Measurements from ENCODE around the gene LRBA.
"Not testable (repeated sequence)": the region's sequence is repeated elsewhere in the genome, so short reads cannot be mapped to it uniquely, and the experiment has no call there.

Gene LRBA

DNA sequence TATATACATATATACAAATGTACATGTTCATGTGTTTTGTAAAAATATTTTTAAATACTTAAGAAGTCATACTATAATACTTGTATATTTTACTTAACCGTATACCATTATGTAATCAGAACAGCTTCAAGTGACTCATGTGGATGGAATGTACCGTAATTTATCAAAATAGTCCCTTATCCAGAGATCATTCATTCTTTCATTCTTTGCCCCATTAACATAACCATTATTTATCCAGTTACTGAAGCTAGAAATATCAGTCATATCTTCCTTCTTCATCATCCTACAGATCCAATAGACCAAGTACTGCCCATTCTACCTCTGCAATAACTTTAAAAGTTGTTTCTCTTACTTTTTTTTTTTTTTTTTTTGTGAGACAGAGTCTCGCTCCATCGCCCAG is 268.9 kb downstream of the LRBA start:
- H3K27ac ChIP-seq (ENCODE audit: low read length) = no peak overlapping the region
- no peak overlapping the region for H3K4me3 ChIP-seq (ENCODE audit: low read length in 2 of 2)
- H3K9me3 ChIP-seq (ENCODE audit: control insufficient read depth in 2 of 2, low read length in 2 of 2) = no peaks in the 10 kb centered on the region
- no peak overlapping the region for H3K9ac ChIP-seq (ENCODE audit: low read length in 2 of 2)
- no peaks in the 10 kb centered on the region for H3K36me3 ChIP-seq (ENCODE audit: control insufficient read depth in 2 of 2, insufficient read depth in 2 of 2, low read length in 2 of 2)
- H3K27me3 ChIP-seq (ENCODE audit: control insufficient read depth in 1 of 2, insufficient read depth in 2 of 2, low read length in 2 of 2) = no peaks in the 10 kb centered on the region
- H3K4me1 ChIP-seq (ENCODE audit: control insufficient read depth, insufficient read depth, low read length) = no peaks in the 10 kb centered on the region

DNA sequence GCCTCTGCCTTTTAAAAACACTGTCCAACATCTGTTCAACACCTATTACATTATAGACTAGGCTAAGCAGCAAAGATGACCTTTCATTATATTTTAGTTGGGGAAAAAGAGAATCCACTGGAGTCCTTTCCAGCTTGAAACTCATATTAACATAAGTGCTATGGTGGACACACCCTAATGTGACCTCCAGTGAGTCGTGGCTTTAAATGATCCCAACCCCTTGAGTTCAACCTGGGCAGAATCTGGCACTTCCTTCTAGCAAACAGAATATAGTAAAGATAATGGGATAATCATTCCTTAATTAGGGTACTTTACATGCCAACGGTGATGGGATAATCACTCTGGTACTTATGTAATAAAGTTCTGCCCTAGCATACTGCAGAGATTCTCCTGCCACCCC is 270.5 kb downstream of the LRBA start:
- no peaks in the 10 kb centered on the region for H3K9me3 ChIP-seq (ENCODE audit: control insufficient read depth in 2 of 2, low read length in 2 of 2)
- no peaks in the 10 kb centered on the region for H3K36me3 ChIP-seq (ENCODE audit: control insufficient read depth in 2 of 2, insufficient read depth in 2 of 2, low read length in 2 of 2)
- no peak overlapping the region for H3K9ac ChIP-seq (ENCODE audit: low read length in 2 of 2)
- no peak overlapping the region for H3K27ac ChIP-seq (ENCODE audit: low read length)
- no peaks in the 10 kb centered on the region for H3K4me1 ChIP-seq (ENCODE audit: control insufficient read depth, insufficient read depth, low read length)
- H3K4me3 ChIP-seq (ENCODE audit: low read length in 2 of 2) = no peak overlapping the region
- H3K27me3 ChIP-seq (ENCODE audit: control insufficient read depth in 1 of 2, insufficient read depth in 2 of 2, low read length in 2 of 2) = no peaks in the 10 kb centered on the region

DNA sequence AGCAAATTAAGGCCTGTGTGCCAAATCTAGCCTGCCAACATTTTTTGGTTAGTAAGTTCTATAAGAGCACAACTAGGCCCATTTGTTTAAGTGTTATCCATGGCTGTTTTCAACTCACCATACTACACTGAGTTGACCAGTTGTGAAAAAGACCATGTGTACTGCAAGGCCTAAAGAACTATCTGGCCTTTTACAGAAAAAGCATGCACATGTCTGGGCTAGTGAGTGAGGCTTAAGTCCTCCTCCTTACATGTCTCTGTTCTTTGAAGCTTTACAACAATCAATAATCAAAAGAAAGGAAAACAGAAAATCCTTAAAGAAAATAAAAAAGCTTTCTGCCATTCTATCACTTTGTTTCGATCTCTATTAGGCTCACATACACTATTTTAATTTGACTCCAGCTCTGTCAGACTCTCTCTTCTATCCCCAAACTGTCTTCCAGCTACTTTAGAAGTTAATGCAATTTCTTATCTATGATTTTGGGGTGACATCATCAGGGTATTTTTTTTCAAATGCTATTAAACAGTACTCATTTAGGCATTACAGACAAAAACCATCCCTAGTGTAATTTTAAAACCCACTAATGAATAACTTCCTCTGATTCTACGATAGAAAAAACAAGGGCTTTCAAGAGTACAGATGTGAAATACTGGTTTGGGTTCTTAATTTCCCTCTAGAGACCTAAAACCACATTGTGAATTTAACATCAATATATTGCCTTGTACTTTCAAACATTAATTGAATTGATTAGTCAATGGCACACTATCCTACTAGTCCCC is 271.3 kb downstream of the LRBA start:
- no peak overlapping the region for H3K9ac ChIP-seq (ENCODE audit: low read length in 2 of 2)
- no peak overlapping the region for H3K4me3 ChIP-seq (ENCODE audit: low read length in 2 of 2)
- no peaks in the 10 kb centered on the region for H3K9me3 ChIP-seq (ENCODE audit: control insufficient read depth in 2 of 2, low read length in 2 of 2)
- H3K27ac ChIP-seq (ENCODE audit: low read length) = no peak overlapping the region
- H3K36me3 ChIP-seq (ENCODE audit: control insufficient read depth in 2 of 2, insufficient read depth in 2 of 2, low read length in 2 of 2) = no peaks in the 10 kb centered on the region
- no peaks in the 10 kb centered on the region for H3K27me3 ChIP-seq (ENCODE audit: control insufficient read depth in 1 of 2, insufficient read depth in 2 of 2, low read length in 2 of 2)
- H3K4me1 ChIP-seq (ENCODE audit: control insufficient read depth, insufficient read depth, low read length) = no peaks in the 10 kb centered on the region

DNA sequence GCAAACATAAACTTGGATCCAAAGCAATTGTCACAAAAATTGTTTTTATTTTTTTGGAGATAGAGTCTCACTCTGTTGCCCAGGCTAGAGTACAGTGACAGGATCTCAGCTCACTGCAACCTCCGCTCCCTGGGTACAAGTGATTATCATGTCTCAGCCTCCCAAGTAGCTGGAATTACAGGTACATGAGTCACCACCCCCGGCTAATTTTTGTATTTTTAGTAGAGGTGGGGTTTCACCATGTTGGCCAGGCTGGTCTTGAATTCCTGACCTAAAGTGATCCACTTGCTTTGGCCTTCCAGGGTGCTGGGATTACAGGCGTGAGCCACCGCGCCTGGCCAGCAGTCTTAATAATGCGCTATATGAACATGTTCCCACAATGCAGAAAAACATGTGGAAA is 272.2 kb downstream of the LRBA start:
- not testable (repeated sequence) for H3K36me3 ChIP-seq (ENCODE audit: control insufficient read depth in 2 of 2, insufficient read depth in 2 of 2, low read length in 2 of 2); H3K4me3 ChIP-seq (ENCODE audit: low read length in 2 of 2); H3K4me1 ChIP-seq (ENCODE audit: control insufficient read depth, insufficient read depth, low read length); H3K27ac ChIP-seq (ENCODE audit: low read length); H3K9ac ChIP-seq (ENCODE audit: low read length in 2 of 2); H3K9me3 ChIP-seq (ENCODE audit: control insufficient read depth in 2 of 2, low read length in 2 of 2); H3K27me3 ChIP-seq (ENCODE audit: control insufficient read depth in 1 of 2, insufficient read depth in 2 of 2, low read length in 2 of 2)

DNA sequence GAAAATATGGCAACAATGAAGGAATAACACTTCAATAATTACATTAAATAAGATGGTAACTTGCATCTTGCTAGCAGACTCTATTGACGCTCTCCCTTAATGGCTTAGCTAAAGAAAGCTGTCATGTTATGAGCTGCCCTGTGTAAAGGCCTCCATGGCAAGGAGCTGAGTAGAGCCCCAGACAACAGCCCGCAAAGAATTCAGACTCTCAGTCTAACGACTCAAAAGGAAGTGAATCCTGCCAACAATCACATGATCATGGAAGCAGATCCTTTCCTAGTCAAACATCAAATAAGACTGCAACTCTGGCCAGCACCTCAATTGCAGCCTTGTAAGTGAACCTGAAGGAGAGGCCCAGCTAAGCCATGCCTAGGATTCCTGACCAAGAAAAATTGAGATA is 275.5 kb downstream of the LRBA start:
- no peak overlapping the region for H3K4me3 ChIP-seq (ENCODE audit: low read length in 2 of 2)
- no peaks in the 10 kb centered on the region for H3K4me1 ChIP-seq (ENCODE audit: control insufficient read depth, insufficient read depth, low read length)
- H3K27ac ChIP-seq (ENCODE audit: low read length) = no peak overlapping the region
- no peak overlapping the region for H3K9ac ChIP-seq (ENCODE audit: low read length in 2 of 2)
- no peaks in the 10 kb centered on the region for H3K36me3 ChIP-seq (ENCODE audit: control insufficient read depth in 2 of 2, insufficient read depth in 2 of 2, low read length in 2 of 2)
- H3K9me3 ChIP-seq (ENCODE audit: control insufficient read depth in 2 of 2, low read length in 2 of 2) = no peaks in the 10 kb centered on the region
- H3K27me3 ChIP-seq (ENCODE audit: control insufficient read depth in 1 of 2, insufficient read depth in 2 of 2, low read length in 2 of 2) = no peaks in the 10 kb centered on the region

DNA sequence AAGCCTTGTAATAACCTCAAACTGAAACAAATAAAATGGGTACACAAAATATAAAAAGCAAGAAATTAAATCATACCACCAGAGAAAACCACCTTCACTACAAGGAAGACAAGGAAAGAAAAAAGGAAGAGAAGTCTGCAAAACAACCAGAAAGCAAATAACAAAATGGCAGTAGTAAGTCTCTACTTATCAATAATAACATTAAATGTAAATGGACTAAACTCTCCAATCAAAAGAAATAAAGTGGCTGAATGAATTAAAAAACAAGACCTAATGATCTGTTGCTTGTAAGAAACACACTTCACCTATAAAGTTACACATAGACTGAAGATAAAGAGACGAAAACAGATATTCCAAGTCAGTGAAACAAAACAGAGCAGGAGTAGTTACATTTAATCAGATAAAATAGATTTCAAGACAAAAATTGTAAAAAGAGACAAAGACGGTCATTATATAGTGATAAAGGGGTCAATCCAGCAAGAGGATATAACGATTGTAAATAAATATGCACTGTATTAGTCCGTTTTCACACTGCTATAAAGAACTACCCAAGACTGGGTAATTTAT is 289.0 kb downstream of the LRBA start:
- Histone ChIP-seq H3K36me3 (ENCODE audit: control insufficient read depth in 2 of 2, insufficient read depth in 2 of 2, low read length in 2 of 2) (no peaks in the 10 kb centered on the region), H3K27me3 (ENCODE audit: control insufficient read depth in 1 of 2, insufficient read depth in 2 of 2, low read length in 2 of 2) (no peaks in the 10 kb centered on the region), H3K4me3 (ENCODE audit: low read length in 2 of 2) (no peak overlapping the region), H3K4me1 (ENCODE audit: control insufficient read depth, insufficient read depth, low read length) (no peaks in the 10 kb centered on the region), H3K27ac (ENCODE audit: low read length) (no peak overlapping the region), H3K9ac (ENCODE audit: low read length in 2 of 2) (no peak overlapping the region), H3K9me3 (ENCODE audit: control insufficient read depth in 2 of 2, low read length in 2 of 2) (peaks cover 0 to 9% of the 10 kb centered on the region in 2 donors)

DNA sequence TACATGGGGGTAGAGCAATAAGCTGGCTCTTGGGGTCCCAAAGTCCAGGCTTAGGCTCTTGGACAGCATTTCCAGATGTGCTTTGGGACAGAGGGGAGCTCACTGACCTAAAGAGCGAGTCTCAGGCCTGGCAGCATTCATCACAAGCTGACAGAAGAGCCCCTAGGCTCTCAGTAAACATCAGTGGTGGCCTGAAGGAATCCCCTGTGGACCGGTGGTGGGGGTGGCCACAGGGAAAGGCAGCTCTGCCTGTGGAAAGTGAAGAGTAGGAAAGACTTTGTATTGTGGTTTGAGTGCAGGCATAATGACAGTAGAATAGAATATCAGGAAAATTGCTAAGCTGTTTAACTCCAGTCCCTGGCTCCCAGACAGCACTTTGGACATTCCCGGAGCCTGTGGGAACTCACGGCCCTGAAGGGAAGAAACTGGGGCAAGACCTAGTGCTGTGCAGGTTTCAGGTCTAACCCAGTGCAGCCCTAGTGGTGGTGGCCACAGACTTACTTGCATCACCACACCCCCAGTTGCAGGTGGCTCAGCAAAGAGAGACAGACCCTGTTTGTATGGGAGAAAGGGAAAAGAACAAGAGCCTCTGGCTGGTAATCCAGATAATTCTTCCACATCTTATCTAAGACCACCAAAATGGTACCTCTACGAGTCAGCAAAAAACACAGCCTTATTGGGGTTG is 291.2 kb downstream of the LRBA start:
- Histone ChIP-seq H3K9ac (ENCODE audit: low read length in 2 of 2) (no peak overlapping the region), H3K36me3 (ENCODE audit: control insufficient read depth in 2 of 2, insufficient read depth in 2 of 2, low read length in 2 of 2) (no peaks in the 10 kb centered on the region), H3K9me3 (ENCODE audit: control insufficient read depth in 2 of 2, low read length in 2 of 2) (peaks cover 0 to 9% of the 10 kb centered on the region in 2 donors), H3K4me3 (ENCODE audit: low read length in 2 of 2) (no peak overlapping the region), H3K4me1 (ENCODE audit: control insufficient read depth, insufficient read depth, low read length) (no peaks in the 10 kb centered on the region), H3K27ac (ENCODE audit: low read length) (no peak overlapping the region), H3K27me3 (ENCODE audit: control insufficient read depth in 1 of 2, insufficient read depth in 2 of 2, low read length in 2 of 2) (no peaks in the 10 kb centered on the region)

DNA sequence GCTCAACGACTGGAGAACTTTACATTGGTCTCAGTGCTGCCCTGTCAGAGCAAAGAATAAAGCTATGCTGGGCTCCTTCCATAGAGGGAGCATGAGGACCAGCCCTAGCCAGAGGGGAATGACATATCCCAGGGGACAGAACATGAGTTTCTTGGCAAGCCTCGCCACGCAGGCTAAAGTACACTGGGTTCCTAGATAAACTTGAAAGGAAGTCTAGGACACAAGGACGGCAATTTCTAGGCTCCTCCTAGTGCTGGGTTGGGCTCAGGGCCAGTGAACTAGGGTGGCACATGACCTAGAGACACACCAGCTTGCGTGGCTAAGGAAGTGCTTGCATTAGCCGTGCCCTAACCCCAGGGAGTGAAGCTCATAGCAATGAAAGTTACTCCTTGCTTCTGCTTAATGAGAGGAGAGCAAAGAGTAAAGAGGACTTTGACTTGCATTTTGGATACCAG is 292.1 kb downstream of the LRBA start:
- H3K9me3 ChIP-seq (ENCODE audit: control insufficient read depth in 2 of 2, low read length in 2 of 2) = peaks cover 0 to 9% of the 10 kb centered on the region in 2 donors
- no peaks in the 10 kb centered on the region for H3K27me3 ChIP-seq (ENCODE audit: control insufficient read depth in 1 of 2, insufficient read depth in 2 of 2, low read length in 2 of 2)
- H3K4me3 ChIP-seq (ENCODE audit: low read length in 2 of 2) = no peak overlapping the region
- H3K9ac ChIP-seq (ENCODE audit: low read length in 2 of 2) = no peak overlapping the region
- no peak overlapping the region for H3K27ac ChIP-seq (ENCODE audit: low read length)
- H3K4me1 ChIP-seq (ENCODE audit: control insufficient read depth, insufficient read depth, low read length) = no peaks in the 10 kb centered on the region
- no peaks in the 10 kb centered on the region for H3K36me3 ChIP-seq (ENCODE audit: control insufficient read depth in 2 of 2, insufficient read depth in 2 of 2, low read length in 2 of 2)

DNA sequence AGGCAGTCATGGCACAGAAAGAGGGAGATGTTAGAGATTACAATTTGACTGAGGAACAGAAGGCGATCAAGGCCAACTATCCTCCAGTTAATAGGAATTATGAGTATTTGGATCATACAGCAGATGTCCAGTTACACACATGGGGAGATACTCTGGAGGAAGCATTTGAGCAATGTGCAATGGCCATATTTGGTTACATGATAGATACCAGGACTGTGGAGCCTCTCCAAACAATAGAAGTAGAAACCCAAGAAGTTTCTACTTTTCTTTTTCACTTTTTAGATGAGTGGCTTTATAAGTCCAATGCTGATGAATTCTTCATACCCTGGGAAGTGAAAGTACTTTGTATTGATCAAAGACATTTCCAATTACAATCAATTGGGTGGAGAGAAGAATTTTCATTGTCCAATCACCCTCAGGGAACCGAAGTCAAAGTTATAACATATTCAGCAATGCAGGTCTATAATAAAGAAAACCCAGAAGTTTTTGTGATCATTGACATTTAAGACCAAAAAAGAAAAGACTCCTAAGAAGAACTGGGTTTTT is 294.0 kb downstream of the LRBA start:
- Histone ChIP-seq H3K9me3 (ENCODE audit: control insufficient read depth in 2 of 2, low read length in 2 of 2) (peaks cover 0 to 2% of the 10 kb centered on the region in 2 donors), H3K4me3 (ENCODE audit: low read length in 2 of 2) (no peak overlapping the region), H3K27ac (ENCODE audit: low read length) (no peak overlapping the region), H3K36me3 (ENCODE audit: control insufficient read depth in 2 of 2, insufficient read depth in 2 of 2, low read length in 2 of 2) (no peaks in the 10 kb centered on the region), H3K9ac (ENCODE audit: low read length in 2 of 2) (no peak overlapping the region), H3K4me1 (ENCODE audit: control insufficient read depth, insufficient read depth, low read length) (no peaks in the 10 kb centered on the region), H3K27me3 (ENCODE audit: control insufficient read depth in 1 of 2, insufficient read depth in 2 of 2, low read length in 2 of 2) (no peaks in the 10 kb centered on the region)

DNA sequence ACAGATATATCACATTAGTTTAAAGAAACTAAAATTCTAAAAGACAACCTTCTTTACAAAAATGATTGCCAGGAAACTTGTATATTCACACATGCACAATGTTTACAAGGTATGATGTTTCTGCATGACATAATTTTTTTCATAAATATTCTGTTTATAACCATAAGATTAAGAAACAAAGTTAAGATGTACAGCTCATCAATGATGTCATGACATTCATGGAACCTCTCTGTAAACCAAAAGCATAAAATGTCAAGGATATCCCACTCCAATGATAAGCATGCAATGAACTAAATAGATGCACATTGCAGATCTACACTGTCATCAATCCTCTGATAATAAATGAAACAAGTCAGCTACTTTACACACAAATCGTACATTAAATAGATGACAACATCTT is 297.1 kb downstream of the LRBA start:
- H3K9me3 ChIP-seq (ENCODE audit: control insufficient read depth in 2 of 2, low read length in 2 of 2) = no peaks in the 10 kb centered on the region
- H3K9ac ChIP-seq (ENCODE audit: low read length in 2 of 2) = no peak overlapping the region
- H3K27me3 ChIP-seq (ENCODE audit: control insufficient read depth in 1 of 2, insufficient read depth in 2 of 2, low read length in 2 of 2) = no peaks in the 10 kb centered on the region
- no peak overlapping the region for H3K27ac ChIP-seq (ENCODE audit: low read length)
- no peaks in the 10 kb centered on the region for H3K36me3 ChIP-seq (ENCODE audit: control insufficient read depth in 2 of 2, insufficient read depth in 2 of 2, low read length in 2 of 2)
- no peaks in the 10 kb centered on the region for H3K4me1 ChIP-seq (ENCODE audit: control insufficient read depth, insufficient read depth, low read length)
- H3K4me3 ChIP-seq (ENCODE audit: low read length in 2 of 2) = no peak overlapping the region

All from stomach smooth muscle (tissue), 2 donors.